NT2/D1 (cell line): ENCODE data around the gene QPCT.

Experiments used
- SUZ12 ChIP-seq: IDR thresholded peaks from 2 replicates; pipeline ENCODE4 v1.6.1; 2011; ENCODE audit not compliant: insufficient read length, insufficient read depth; ENCODE audit errors: extremely low read depth
- YY1 ChIP-seq: IDR thresholded peaks from 2 replicates; pipeline ENCODE4 v1.6.1; 2011; ENCODE audit not compliant: insufficient read length, insufficient read depth
- ZNF274 ChIP-seq: IDR thresholded peaks from 2 replicates; pipeline ENCODE4 v1.6.1; 2011; ENCODE audit warnings: mild to moderate bottlenecking, low read depth, low read length

- TF ChIP-seq ZNF274 = no peak
- no peak for TF ChIP-seq YY1
- no peak for TF ChIP-seq SUZ12
Measured at GRCh38 chr2:37356299-37356698, 11.9 kb downstream of the QPCT start.
